SIG-M5 (cell line): ENCODE measurements around the gene TRPM3.

Source experiments
- DNase-seq: peaks from one replicate; lab custom pipeline; 2025; lab: John Stamatoyannopoulos, UW

TRPM3 gene

GRCh38 chr9:70517926-70518610, 603.4 kb downstream of the TRPM3 start:
- no peak for DNase-seq

- DNase-seq: no peak
Observed at GRCh38 chr9:70514273-70514672, 607.1 kb downstream of the TRPM3 start.

GRCh38 chr9:70511858-70512257, 609.6 kb downstream of the TRPM3 start:
- DNase-seq: no peak

- no peak for DNase-seq
Observed at GRCh38 chr9:70510157-70510770, 611.2 kb downstream of the TRPM3 start.

GRCh38 chr9:70506159-70506558, 615.3 kb downstream of the TRPM3 start:
- DNase-seq: no peak

GRCh38 chr9:70504834-70505233, 616.6 kb downstream of the TRPM3 start:
- DNase-seq: no peak

GRCh38 chr9:70502690-70503089, 618.7 kb downstream of the TRPM3 start:
- DNase-seq: no peak

GRCh38 chr9:70500793-70501192, 620.6 kb downstream of the TRPM3 start:
- DNase-seq: no peak

- no peak for DNase-seq
Observed at GRCh38 chr9:70499621-70500020, 621.8 kb downstream of the TRPM3 start.

- DNase-seq: no peak
Observed at GRCh38 chr9:70498866-70499265, 622.6 kb downstream of the TRPM3 start.

- DNase-seq: no peak
Observed at GRCh38 chr9:70496244-70496643, 625.2 kb downstream of the TRPM3 start.

- no peak for DNase-seq
Observed at GRCh38 chr9:70495514-70495913, 625.9 kb downstream of the TRPM3 start.

- no peak for DNase-seq
Observed at GRCh38 chr9:70494221-70494620, 627.2 kb downstream of the TRPM3 start.

GRCh38 chr9:70493029-70493428, 628.4 kb downstream of the TRPM3 start:
- no peak for DNase-seq

GRCh38 chr9:70492319-70492777, 629.1 kb downstream of the TRPM3 start:
- DNase-seq: no peak

GRCh38 chr9:70491426-70492318, 629.7 kb downstream of the TRPM3 start:
- no peak for DNase-seq

GRCh38 chr9:70490478-70490877, 630.9 kb downstream of the TRPM3 start:
- DNase-seq: no peak

- DNase-seq: no peak
Observed at GRCh38 chr9:70488793-70489105, 632.7 kb downstream of the TRPM3 start.

GRCh38 chr9:70488098-70488792, 633.2 kb downstream of the TRPM3 start:
- DNase-seq: no peak

- no peak for DNase-seq
Observed at GRCh38 chr9:70486127-70486526, 635.3 kb downstream of the TRPM3 start.

- no peak for DNase-seq
Observed at GRCh38 chr9:70485273-70485858, 636.1 kb downstream of the TRPM3 start.
